ENCODE measurements around the gene LCOR. TPM values are rescaled to one million over a fixed set of nuclear protein-coding genes. Genes with fewer than 3 reads are reported as not detected.

The LCOR gene
- total and polyA plus RNA-seq, 9 of the 15 experiments (the other 6 are each of a cell fraction or from before 2014, with no cell fraction given) = 3.6 to 25.2 (median 14.4) TPM

- in situ Hi-C loops (cut with MboI) (no loop called here), intact Hi-C loops (cut with micrococcal nuclease) (no loop called here)
- no peak overlapping the region for H3K4me2 ChIP-seq (ENCODE audit: insufficient read depth, low read length)
- H3K79me2 ChIP-seq (ENCODE audit: control insufficient read depth, insufficient read depth, low read length) = no peaks in the 10 kb centered on the region
- H3K9me1 ChIP-seq (ENCODE audit: control insufficient read depth, insufficient read depth, low read length) = no peaks in the 10 kb centered on the region
- ChIA-PET CTCF (ENCODE audit: low intra/inter-chr PET ratio) (no interaction called here), POLR2A (no interaction called here)
- 66% methylated on average over 8 of the region's 9 CpGs for WGBS (ENCODE audit: insufficient coverage, low coverage, missing lambda C conversion rate)
- FAIRE-seq = no peak
- H3K9me3 ChIP-seq (replicated peaks; ENCODE audit: control insufficient read depth, insufficient read depth, low read depth, low read length) = no peaks in the 10 kb centered on the region
- peaks cover 5 to 30% of the 10 kb centered on the region in 2 experiments; a peak in 3 of 5 replicates for H3K27me3 ChIP-seq (ENCODE audit: control insufficient read depth in 2 of 2, insufficient read depth in 2 of 2, low read length in 2 of 2)
- H3K36me3 ChIP-seq (ENCODE audit: control insufficient read depth, insufficient read depth, low read length) = no peaks in the 10 kb centered on the region
- no TSS peak for BruUV-seq (replicated peaks)
- no peak for ATAC-seq
- H3K9ac ChIP-seq (ENCODE audit: insufficient read depth in 1 of 2, low read depth in 2 of 2, low read length in 2 of 2) = no peak overlapping the region
- no peak for TF ChIP-seq ZKSCAN1 (IDR thresholded peaks at IDR 0.05; ENCODE audit: low read depth, low read length)
- no peak for TF ChIP-seq MEIS2 (IDR thresholded peaks at IDR 0.05; ENCODE audit: partially characterized antibody)
- TF ChIP-seq CHAMP1 (IDR thresholded peaks at IDR 0.05) = no peak
- no peaks in the 10 kb centered on the region for H4K20me1 ChIP-seq (replicated peaks; ENCODE audit: control insufficient read depth, insufficient read depth, low read length)
- H2AFZ ChIP-seq (ENCODE audit: low read depth, low read length) = no peak overlapping the region
- H3K4me1 ChIP-seq (replicated peaks in 1 of 2; ENCODE audit: control insufficient read depth in 2 of 2, insufficient read depth in 2 of 2, low read length in 2 of 2) = peaks cover 0 to 17% of the 10 kb centered on the region in 2 experiments; a peak in 3 of 5 replicates
- no peak overlapping the region for H3K27ac ChIP-seq (ENCODE audit: extremely low read depth, low read depth, low read length)
- DNase-seq (ENCODE audit: extremely low read depth in 1 of 4, low spot score in 3 of 4) = no peak
- H3K4me3 ChIP-seq = no peak overlapping the region
These were observed 208.1 kb downstream of the LCOR start for GRCh38 chr10:97040248-97040584.

- no peaks in the 10 kb centered on the region for H3K79me2 ChIP-seq (ENCODE audit: control insufficient read depth, insufficient read depth, low read length)
- no peak overlapping the region for H3K4me2 ChIP-seq (ENCODE audit: insufficient read depth, low read length)
- H3K27ac ChIP-seq (ENCODE audit: extremely low read depth, low read depth, low read length) = no peak overlapping the region
- DNase-seq (ENCODE audit: extremely low read depth in 1 of 4, low spot score in 3 of 4) (no peak), ATAC-seq (no peak), FAIRE-seq (no peak)
- H3K4me3 ChIP-seq = no peak overlapping the region
- H3K36me3 ChIP-seq (ENCODE audit: control insufficient read depth, insufficient read depth, low read length) = no peaks in the 10 kb centered on the region
- H3K9me3 ChIP-seq (replicated peaks; ENCODE audit: control insufficient read depth, insufficient read depth, low read depth, low read length) = no peaks in the 10 kb centered on the region
- no peaks in the 10 kb centered on the region for H3K9me1 ChIP-seq (ENCODE audit: control insufficient read depth, insufficient read depth, low read length)
- peaks cover 3 to 25% of the 10 kb centered on the region in 2 experiments; a peak in 3 of 5 replicates for H3K27me3 ChIP-seq (ENCODE audit: control insufficient read depth in 2 of 2, insufficient read depth in 2 of 2, low read length in 2 of 2)
- WGBS (ENCODE audit: insufficient coverage, low coverage, missing lambda C conversion rate) = 3% methylated on average over 8 of the region's 8 CpGs
- no peak overlapping the region for H3K9ac ChIP-seq (ENCODE audit: insufficient read depth in 1 of 2, low read depth in 2 of 2, low read length in 2 of 2)
- H4K20me1 ChIP-seq (replicated peaks; ENCODE audit: control insufficient read depth, insufficient read depth, low read length) = no peaks in the 10 kb centered on the region
- intact Hi-C loops (cut with micrococcal nuclease) (no loop called here), in situ Hi-C loops (cut with MboI) (no loop called here)
- ChIA-PET CTCF (ENCODE audit: low intra/inter-chr PET ratio) (no interaction called here), POLR2A (interaction anchor here (0.6 kb wide), 1 partner anchor 62 kb away, joined by 3 read pairs; no protein-coding TSS in a partner anchor)
- H2AFZ ChIP-seq (ENCODE audit: low read depth, low read length) = no peak overlapping the region
- H3K4me1 ChIP-seq (replicated peaks in 1 of 2; ENCODE audit: control insufficient read depth in 2 of 2, insufficient read depth in 2 of 2, low read length in 2 of 2) = peaks cover 0 to 17% of the 10 kb centered on the region in 2 experiments; a peak in 3 of 5 replicates
- BruUV-seq (replicated peaks) = no TSS peak
- TF ChIP-seq ZNF696 (CRISPR knock-in tag; conservative IDR thresholded peaks at IDR 0.05) = no peak
These were observed 208.6 kb downstream of the LCOR start for GRCh38 chr10:97040706-97041105.
